Fibroblast of lung (primary cell): ENCODE data around the gene FZR1. TPM values are rescaled to one million over a fixed set of nuclear protein-coding genes. Genes with fewer than 3 reads are reported as not detected.

ENCODE experiments used
- DNase-seq, 2 donors: peaks; one replicate each; pipeline versions ENCODE4 v3.0.0 to v3.0.0-alpha.2; 2010; ENCODE audit warnings: low read depth in 2 of 2
- H2AFZ ChIP-seq: 2 replicates; pipeline ENCODE4 v1.5.1; 2012; ENCODE audit warnings: low read length, control low read depth, inconsistent platforms
- H3K27ac ChIP-seq: 2 replicates; pipeline ENCODE4 v1.5.1; 2011; ENCODE audit warnings: low read length, control low read depth; ENCODE audit not compliant: insufficient read depth
- H3K27me3 ChIP-seq: 2 replicates; pipeline ENCODE4 v1.5.1; 2011; ENCODE audit warnings: mild to moderate bottlenecking, low read length; ENCODE audit not compliant: control insufficient read depth, insufficient read depth
- H3K36me3 ChIP-seq: 2 replicates; pipeline ENCODE4 v1.5.1; 2011; ENCODE audit warnings: low read length; ENCODE audit not compliant: control insufficient read depth, insufficient read depth
- H3K4me1 ChIP-seq: 2 replicates; pipeline ENCODE4 v1.5.1; 2011; ENCODE audit warnings: low read length; ENCODE audit not compliant: control insufficient read depth, insufficient read depth; ENCODE audit errors: extremely low read depth
- H3K4me2 ChIP-seq: 2 replicates; pipeline ENCODE4 v1.5.1; 2011; ENCODE audit warnings: low read length, control low read depth; ENCODE audit not compliant: insufficient read depth; ENCODE audit errors: extremely low read depth
- H3K4me3 ChIP-seq, 4 experiments: fragments of 200-600 bp in 1 of 4; sonication (generic) in 1 of 4; replicated peaks in 1 of 4; 2 replicates each; pipeline ENCODE4 v1.5.1; 2011 to 2016; ENCODE audit warnings: low read length in 4 of 4, low read depth in 3 of 4, mild to moderate bottlenecking in 3 of 4, control low read depth in 2 of 4, inconsistent platforms in 1 of 4, mixed read lengths in 1 of 4; ENCODE audit not compliant: insufficient read depth in 1 of 4; ENCODE audit errors: control extremely low read depth in 1 of 4
- H3K79me2 ChIP-seq: 2 replicates; pipeline ENCODE4 v1.5.1; 2012; ENCODE audit warnings: mild to moderate bottlenecking, low read length, inconsistent platforms; ENCODE audit not compliant: control insufficient read depth, insufficient read depth
- H3K9ac ChIP-seq: 2 replicates; pipeline ENCODE4 v1.5.1; 2011; ENCODE audit warnings: mild to moderate bottlenecking, low read length, control low read depth; ENCODE audit not compliant: insufficient read depth
- H3K9me3 ChIP-seq: 2 replicates; pipeline ENCODE4 v1.5.1; 2012; ENCODE audit warnings: low read depth, low read length; ENCODE audit not compliant: control insufficient read depth, insufficient read depth
- H4K20me1 ChIP-seq: 2 replicates; pipeline ENCODE4 v1.5.1; 2011; ENCODE audit warnings: low read length; ENCODE audit not compliant: control insufficient read depth, insufficient read depth; ENCODE audit errors: extremely low read depth
- CTCF ChIP-seq, 2 donors: IDR thresholded peaks in 1 of 2; conservative IDR thresholded peaks in 1 of 2; 1 replicate in 1 of 2; 2 replicates in 1 of 2; pipeline ENCODE4 v1.5.1; 2011 to 2012; ENCODE audit warnings: low read length in 2 of 2, control low read depth in 1 of 2, inconsistent platforms in 1 of 2, low read depth in 1 of 2, mild to moderate bottlenecking in 1 of 2
- EZH2 ChIP-seq: IDR thresholded peaks from 2 replicates; pipeline ENCODE4 v1.5.1; 2012; ENCODE audit warnings: low read length, control low read depth, mild to moderate bottlenecking; ENCODE audit errors: missing control alignments
- polyA plus RNA-seq, 2 donors: library from polyadenylated mRNA; depleted of rRNA in 1 of 2; stranded (reverse) in 1 of 2; unstranded in 1 of 2; fragments of >200 nt; gene quantifications; 2 replicates each; pipeline ENCODE4 v1.2.1, GENCODE V29; 2011 to 2012; ENCODE audit warnings: missing spikeins in 1 of 2
- total RNA-seq: library from RNA; depleted of rRNA; stranded (reverse); fragments of >200 nt; gene quantifications from 2 replicates; pipeline ENCODE4 v1.2.1, GENCODE V29; 2014

The FZR1 gene
- total and polyA plus RNA-seq, 2 donors (not counting 1 experiment from before 2014, with no cell fraction given): 15.0 to 38.0 TPM

GRCh38 chr19:3585301-3586126, 79.4 kb downstream of the FZR1 start, which contains the start of gene GIPC3:
Gene GIPC3 (plus strand): TSS chr19:3585478. CDS start chr19:3585598, 120 bp downstream.
- Histone ChIP-seq H3K79me2 (no peaks in the 10 kb centered on the region), H4K20me1 (no peaks in the 10 kb centered on the region), H3K27ac (no peak within 1 kb of the TSS), H3K9me3 (no peaks in the 10 kb centered on the region), H3K36me3 (no peaks in the 10 kb centered on the region), H3K4me3 (peak within 1 kb of the TSS in 2 of 4 experiments; percentile 1 to 10), H2AFZ (no peak within 1 kb of the TSS), H3K4me1 (peaks cover 3% of the 10 kb centered on the region), H3K4me2 (peak within 1 kb of the TSS; percentile 35), H3K9ac (peak within 1 kb of the TSS; percentile 30), H3K27me3 (peaks cover 10% of the 10 kb centered on the region)
- no peak for DNase-seq
- TF ChIP-seq EZH2 (peak; percentile 58), CTCF (conservative IDR thresholded peaks at IDR 0.05 in 1 of 2, IDR thresholded peaks at IDR 0.05 in 1 of 2; ENCODE audit: low read depth in 1 of 2, low read length in 2 of 2) (no peak)

GRCh38 chr19:3586127-3586626, 80.1 kb downstream of the FZR1 start:
- no peak overlapping the region for H3K27ac ChIP-seq
- H4K20me1 ChIP-seq: no peaks in the 10 kb centered on the region
- no peaks in the 10 kb centered on the region for H3K36me3 ChIP-seq
- H3K27me3 ChIP-seq: peaks cover 10% of the 10 kb centered on the region
- H3K4me1 ChIP-seq: no peaks in the 10 kb centered on the region
- no peak overlapping the region for H3K4me2 ChIP-seq
- TF ChIP-seq CTCF (conservative IDR thresholded peaks at IDR 0.05 in 1 of 2, IDR thresholded peaks at IDR 0.05 in 1 of 2; ENCODE audit: low read depth in 1 of 2, low read length in 2 of 2) (peak; percentile 29 to 52), EZH2 (no peak)
- no peak for DNase-seq
- no peak overlapping the region for H3K9ac ChIP-seq
- H3K9me3 ChIP-seq: no peaks in the 10 kb centered on the region
- no peak overlapping the region for H2AFZ ChIP-seq
- H3K79me2 ChIP-seq: no peaks in the 10 kb centered on the region
- no peak overlapping the region for H3K4me3 ChIP-seq

GRCh38 chr19:3586707-3587346, 80.7 kb downstream of the FZR1 start:
- Histone ChIP-seq H3K27me3 (peaks cover 10% of the 10 kb centered on the region), H3K4me1 (no peaks in the 10 kb centered on the region)

More at GRCh38 chr19:3586707-3587346, 80.7 kb downstream of the FZR1 start:
- Histone ChIP-seq H3K27ac (no peak overlapping the region), H4K20me1 (no peaks in the 10 kb centered on the region), H3K4me2 (no peak overlapping the region), H3K9ac (no peak overlapping the region), H3K79me2 (no peaks in the 10 kb centered on the region), H3K36me3 (no peaks in the 10 kb centered on the region), H2AFZ (no peak overlapping the region), H3K4me3 (no peak overlapping the region), H3K9me3 (no peaks in the 10 kb centered on the region)
- TF ChIP-seq EZH2 (no peak), CTCF (conservative IDR thresholded peaks at IDR 0.05 in 1 of 2, IDR thresholded peaks at IDR 0.05 in 1 of 2; ENCODE audit: low read depth in 1 of 2, low read length in 2 of 2) (no peak)
- DNase-seq: no peak
